Liver (tissue), 3 donors: ENCODE measurements around the gene PLA2G6.
"Not testable (repeated sequence)": the region's sequence is repeated elsewhere in the genome, so short reads cannot be mapped to it uniquely, and the experiment has no call there.

Source experiments
- EGR1 ChIP-seq, 2 donors: IDR thresholded peaks; 2 replicates each; pipeline ENCODE4 v1.6.1; 2016 to 2018; ENCODE audit warnings: antibody characterized with exemption in 2 of 2, low read depth in 2 of 2
- FOXA1 ChIP-seq: IDR thresholded peaks from 2 replicates; pipeline ENCODE4 v1.6.1; 2016; ENCODE audit warnings: antibody characterized with exemption
- FOXA2 ChIP-seq: IDR thresholded peaks from 2 replicates; pipeline ENCODE4 v1.6.1; 2016; ENCODE audit warnings: antibody characterized with exemption
- GABPA ChIP-seq, 2 donors: IDR thresholded peaks in 1 of 2; conservative IDR thresholded peaks in 1 of 2; 2 replicates each; pipeline ENCODE4 v1.6.1; 2016; ENCODE audit warnings: antibody characterized with exemption in 2 of 2, mild to moderate bottlenecking in 1 of 2, moderate library complexity in 1 of 2
- HNF4A ChIP-seq, 2 donors: conservative IDR thresholded peaks; 2 replicates each; pipeline ENCODE4 v1.6.1; 2016; ENCODE audit warnings: antibody characterized with exemption in 2 of 2, mild to moderate bottlenecking in 2 of 2
- JUND ChIP-seq, 2 donors: IDR thresholded peaks; 2 replicates each; pipeline ENCODE4 v1.6.1; 2016; ENCODE audit warnings: antibody characterized with exemption in 2 of 2
- RAD21 ChIP-seq, 2 donors: IDR thresholded peaks; 2 replicates each; pipeline ENCODE4 v1.6.1; 2016; ENCODE audit warnings: antibody characterized with exemption in 2 of 2, mild to moderate bottlenecking in 2 of 2
- SP1 ChIP-seq: IDR thresholded peaks from 2 replicates; pipeline ENCODE4 v1.6.1; 2018; ENCODE audit warnings: antibody characterized with exemption, mild to moderate bottlenecking
- TAF1 ChIP-seq: conservative IDR thresholded peaks from 2 replicates; pipeline ENCODE4 v1.6.1; 2016; ENCODE audit warnings: antibody characterized with exemption, mild to moderate bottlenecking
- YY1 ChIP-seq: IDR thresholded peaks from 2 replicates; pipeline ENCODE4 v1.6.1; 2016; ENCODE audit warnings: antibody characterized with exemption, mild to moderate bottlenecking
- TF ChIP-seq, protein P1 (sequence below): fragments of 150-350 bp; IDR thresholded peaks from 2 replicates; pipeline ENCODE4 v1.5.1; 2017; ENCODE audit warnings: improper control_type of control experiment, low read depth, low read length; ENCODE audit not compliant: missing input control
- TF ChIP-seq, protein P2 (sequence below): IDR thresholded peaks from 2 replicates; pipeline ENCODE4 v1.6.1; 2016; ENCODE audit warnings: antibody characterized with exemption
- TF ChIP-seq, protein P3 (sequence below): IDR thresholded peaks from 2 replicates; pipeline ENCODE4 v1.6.1; 2016; ENCODE audit warnings: antibody characterized with exemption, mild to moderate bottlenecking
- TF ChIP-seq, protein P4 (sequence below): IDR thresholded peaks from 2 replicates; pipeline ENCODE4 v1.6.1; 2016; ENCODE audit warnings: antibody characterized with exemption
- donor health status: healthy.
- donor health status: healthy.

DNA sequence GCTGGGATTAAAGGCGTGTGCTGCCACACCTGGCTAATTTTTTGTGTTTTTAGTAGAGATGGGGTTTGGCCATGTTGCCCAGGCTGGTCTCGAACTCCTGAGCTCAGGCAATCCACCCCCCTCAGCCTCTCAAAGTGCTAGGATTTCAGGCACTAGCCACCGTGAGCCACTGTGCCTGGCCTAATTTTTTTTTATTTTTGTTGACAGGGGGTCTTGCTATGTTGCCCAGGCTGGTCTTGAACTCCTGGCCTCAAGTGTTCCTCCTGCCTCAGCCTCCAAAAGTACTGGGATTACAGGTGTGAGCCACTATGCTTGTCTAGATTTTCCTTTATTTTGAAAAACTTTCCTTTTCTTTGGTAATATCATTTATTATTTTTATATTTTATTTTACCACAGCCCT, 35.5 kb downstream of the PLA2G6 start:
- TF ChIP-seq, protein P1, sequence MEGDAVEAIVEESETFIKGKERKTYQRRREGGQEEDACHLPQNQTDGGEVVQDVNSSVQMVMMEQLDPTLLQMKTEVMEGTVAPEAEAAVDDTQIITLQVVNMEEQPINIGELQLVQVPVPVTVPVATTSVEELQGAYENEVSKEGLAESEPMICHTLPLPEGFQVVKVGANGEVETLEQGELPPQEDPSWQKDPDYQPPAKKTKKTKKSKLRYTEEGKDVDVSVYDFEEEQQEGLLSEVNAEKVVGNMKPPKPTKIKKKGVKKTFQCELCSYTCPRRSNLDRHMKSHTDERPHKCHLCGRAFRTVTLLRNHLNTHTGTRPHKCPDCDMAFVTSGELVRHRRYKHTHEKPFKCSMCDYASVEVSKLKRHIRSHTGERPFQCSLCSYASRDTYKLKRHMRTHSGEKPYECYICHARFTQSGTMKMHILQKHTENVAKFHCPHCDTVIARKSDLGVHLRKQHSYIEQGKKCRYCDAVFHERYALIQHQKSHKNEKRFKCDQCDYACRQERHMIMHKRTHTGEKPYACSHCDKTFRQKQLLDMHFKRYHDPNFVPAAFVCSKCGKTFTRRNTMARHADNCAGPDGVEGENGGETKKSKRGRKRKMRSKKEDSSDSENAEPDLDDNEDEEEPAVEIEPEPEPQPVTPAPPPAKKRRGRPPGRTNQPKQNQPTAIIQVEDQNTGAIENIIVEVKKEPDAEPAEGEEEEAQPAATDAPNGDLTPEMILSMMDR: not testable (repeated sequence)
- TF ChIP-seq HNF4A (conservative IDR thresholded peaks at IDR 0.05); RAD21 (IDR thresholded peaks at IDR 0.05); YY1; SP1; TAF1; EGR1 (IDR thresholded peaks at IDR 0.05; ENCODE audit: low read depth in 2 of 2); GABPA (IDR thresholded peaks at IDR 0.05 in 1 of 2, conservative IDR thresholded peaks at IDR 0.05 in 1 of 2); JUND (IDR thresholded peaks at IDR 0.05); FOXA1; FOXA2: not testable (repeated sequence)
- TF ChIP-seq, protein P2, sequence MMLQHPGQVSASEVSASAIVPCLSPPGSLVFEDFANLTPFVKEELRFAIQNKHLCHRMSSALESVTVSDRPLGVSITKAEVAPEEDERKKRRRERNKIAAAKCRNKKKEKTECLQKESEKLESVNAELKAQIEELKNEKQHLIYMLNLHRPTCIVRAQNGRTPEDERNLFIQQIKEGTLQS: not testable (repeated sequence)
- TF ChIP-seq, protein P3, sequence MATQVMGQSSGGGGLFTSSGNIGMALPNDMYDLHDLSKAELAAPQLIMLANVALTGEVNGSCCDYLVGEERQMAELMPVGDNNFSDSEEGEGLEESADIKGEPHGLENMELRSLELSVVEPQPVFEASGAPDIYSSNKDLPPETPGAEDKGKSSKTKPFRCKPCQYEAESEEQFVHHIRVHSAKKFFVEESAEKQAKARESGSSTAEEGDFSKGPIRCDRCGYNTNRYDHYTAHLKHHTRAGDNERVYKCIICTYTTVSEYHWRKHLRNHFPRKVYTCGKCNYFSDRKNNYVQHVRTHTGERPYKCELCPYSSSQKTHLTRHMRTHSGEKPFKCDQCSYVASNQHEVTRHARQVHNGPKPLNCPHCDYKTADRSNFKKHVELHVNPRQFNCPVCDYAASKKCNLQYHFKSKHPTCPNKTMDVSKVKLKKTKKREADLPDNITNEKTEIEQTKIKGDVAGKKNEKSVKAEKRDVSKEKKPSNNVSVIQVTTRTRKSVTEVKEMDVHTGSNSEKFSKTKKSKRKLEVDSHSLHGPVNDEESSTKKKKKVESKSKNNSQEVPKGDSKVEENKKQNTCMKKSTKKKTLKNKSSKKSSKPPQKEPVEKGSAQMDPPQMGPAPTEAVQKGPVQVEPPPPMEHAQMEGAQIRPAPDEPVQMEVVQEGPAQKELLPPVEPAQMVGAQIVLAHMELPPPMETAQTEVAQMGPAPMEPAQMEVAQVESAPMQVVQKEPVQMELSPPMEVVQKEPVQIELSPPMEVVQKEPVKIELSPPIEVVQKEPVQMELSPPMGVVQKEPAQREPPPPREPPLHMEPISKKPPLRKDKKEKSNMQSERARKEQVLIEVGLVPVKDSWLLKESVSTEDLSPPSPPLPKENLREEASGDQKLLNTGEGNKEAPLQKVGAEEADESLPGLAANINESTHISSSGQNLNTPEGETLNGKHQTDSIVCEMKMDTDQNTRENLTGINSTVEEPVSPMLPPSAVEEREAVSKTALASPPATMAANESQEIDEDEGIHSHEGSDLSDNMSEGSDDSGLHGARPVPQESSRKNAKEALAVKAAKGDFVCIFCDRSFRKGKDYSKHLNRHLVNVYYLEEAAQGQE: not testable (repeated sequence)
- TF ChIP-seq, protein P4, sequence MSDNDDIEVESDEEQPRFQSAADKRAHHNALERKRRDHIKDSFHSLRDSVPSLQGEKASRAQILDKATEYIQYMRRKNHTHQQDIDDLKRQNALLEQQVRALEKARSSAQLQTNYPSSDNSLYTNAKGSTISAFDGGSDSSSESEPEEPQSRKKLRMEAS: not testable (repeated sequence)
